Right atrium auricular region (tissue), 2 donors: Measurements from ENCODE around the gene KCND3. TPM values are rescaled to one million over a fixed set of nuclear protein-coding genes. Genes with fewer than 3 reads are reported as not detected.
A peak's percentile ranks its signal among the peaks of the same experiment; 100 is the strongest.

Experiments
- DNase-seq: peaks from one replicate; pipeline ENCODE4 v3.0.0-alpha.2; 2019; ENCODE audit warnings: low spot score
- H3K27ac ChIP-seq, 2 donors: fragments of 200-600 bp; sonication (generic); 1 replicate in 1 of 2; 2 replicates in 1 of 2; pipeline ENCODE4 v1.5.1; 2016 to 2019
- H3K27me3 ChIP-seq, 2 donors: fragments of 200-600 bp; sonication (generic); one replicate each; pipeline versions ENCODE4 v1.5.1 to v1.6.0; 2017 to 2019
- H3K36me3 ChIP-seq: fragments of 200-600 bp; sonication (generic); one replicate; pipeline ENCODE4 v1.5.1; 2016
- H3K4me1 ChIP-seq, 2 donors: fragments of 200-600 bp; sonication (generic); one replicate each; pipeline versions ENCODE4 v1.5.1 to v1.6.0; 2017 to 2019
- H3K4me3 ChIP-seq, 2 donors: fragments of 200-600 bp; sonication (generic); 1 replicate in 1 of 2; 2 replicates in 1 of 2; pipeline ENCODE4 v1.5.1; 2017 to 2019; ENCODE audit warnings: mild to moderate bottlenecking in 1 of 2, moderate library complexity in 1 of 2
- H3K9me3 ChIP-seq, 2 donors: fragments of 200-600 bp; sonication (generic); one replicate each; pipeline ENCODE4 v1.5.1; 2019
- CTCF ChIP-seq, 2 donors: fragments of 200-600 bp; sonication (generic); IDR thresholded peaks; one replicate each; pipeline ENCODE4 v1.5.1; 2019; ENCODE audit warnings: antibody characterized with exemption in 2 of 2
- total RNA-seq, 2 donors: library from RNA; depleted of rRNA; stranded (reverse); fragments of >200 nt; gene quantifications; one replicate each; pipeline ENCODE4 v1.1.0, GENCODE V29; 2016

KCND3 gene
- total RNA-seq, 2 donors from 2014 or later, result 19.6 to 24.9 TPM

- DNase-seq, result no peak
- H3K36me3 ChIP-seq, result no peaks in the 10 kb centered on the region
- H3K9me3 ChIP-seq, result no peaks in the 10 kb centered on the region
Measured at GRCh38 chr1:111911061-111911460, 78.4 kb downstream of the KCND3 start.

GRCh38 chr1:111909030-111909429 lies 80.4 kb downstream of the KCND3 start:
- DNase-seq, result no peak
- no peaks in the 10 kb centered on the region for H3K27me3 ChIP-seq
- H3K4me1 ChIP-seq, result peaks cover 0 to 21% of the 10 kb centered on the region in 2 donors
- H3K27ac ChIP-seq, result no peak overlapping the region
- no peak overlapping the region for H3K4me3 ChIP-seq
- TF ChIP-seq CTCF (IDR thresholded peaks at IDR 0.05), result no peak
- H3K9me3 ChIP-seq, result no peaks in the 10 kb centered on the region
- H3K36me3 ChIP-seq, result no peaks in the 10 kb centered on the region

More at GRCh38 chr1:111911061-111911460, 78.4 kb downstream of the KCND3 start:
- H3K4me3 ChIP-seq, result no peak overlapping the region
- no peak for TF ChIP-seq CTCF (IDR thresholded peaks at IDR 0.05)
- no peaks in the 10 kb centered on the region for H3K27me3 ChIP-seq
- H3K4me1 ChIP-seq, result peaks cover 0 to 13% of the 10 kb centered on the region in 2 donors
- H3K27ac ChIP-seq, result no peak overlapping the region

- peak overlapping the region in 1 of 2 donors; percentile 0 for H3K27ac ChIP-seq
- no peaks in the 10 kb centered on the region for H3K27me3 ChIP-seq
- no peaks in the 10 kb centered on the region for H3K9me3 ChIP-seq
- no peaks in the 10 kb centered on the region for H3K36me3 ChIP-seq
- H3K4me3 ChIP-seq, result no peak overlapping the region
- peaks cover 0 to 28% of the 10 kb centered on the region in 2 donors for H3K4me1 ChIP-seq
- no peak for DNase-seq
- TF ChIP-seq CTCF (IDR thresholded peaks at IDR 0.05), result no peak
Measured at GRCh38 chr1:111908011-111908621, 81.4 kb downstream of the KCND3 start.

- no peak for DNase-seq
- Histone ChIP-seq H3K4me3 (no peak overlapping the region), H3K27me3 (no peaks in the 10 kb centered on the region), H3K36me3 (no peaks in the 10 kb centered on the region), H3K9me3 (no peaks in the 10 kb centered on the region), H3K4me1 (peaks cover 0 to 34% of the 10 kb centered on the region in 2 donors), H3K27ac (peak overlapping the region in 1 of 2 donors; percentile 0)
- no peak for TF ChIP-seq CTCF (IDR thresholded peaks at IDR 0.05)
Measured at GRCh38 chr1:111907321-111907720, 82.1 kb downstream of the KCND3 start.

- Histone ChIP-seq H3K27ac (peak overlapping the region in 1 of 2 donors; percentile 28), H3K36me3 (no peaks in the 10 kb centered on the region), H3K27me3 (no peaks in the 10 kb centered on the region), H3K9me3 (no peaks in the 10 kb centered on the region), H3K4me1 (peaks cover 0 to 34% of the 10 kb centered on the region in 2 donors), H3K4me3 (no peak overlapping the region)
- DNase-seq, result no peak
- no peak for TF ChIP-seq CTCF (IDR thresholded peaks at IDR 0.05)
Measured at GRCh38 chr1:111906816-111907215, 82.7 kb downstream of the KCND3 start.

GRCh38 chr1:111906111-111906510 lies 83.4 kb downstream of the KCND3 start:
- H3K9me3 ChIP-seq, result no peaks in the 10 kb centered on the region
- no peaks in the 10 kb centered on the region for H3K36me3 ChIP-seq
- H3K4me1 ChIP-seq, result peaks cover 0 to 34% of the 10 kb centered on the region in 2 donors
- TF ChIP-seq CTCF (IDR thresholded peaks at IDR 0.05), result no peak
- no peak for DNase-seq
- no peak overlapping the region for H3K27ac ChIP-seq
- no peak overlapping the region for H3K4me3 ChIP-seq
- no peaks in the 10 kb centered on the region for H3K27me3 ChIP-seq
